ENCODE results near the gene PDE7B. TPM values are rescaled to one million over a fixed set of nuclear protein-coding genes. Genes with fewer than 3 reads are reported as not detected.

PDE7B gene
- total RNA-seq, 1 donor from 2014 or later, result 0.62 TPM

DNA sequence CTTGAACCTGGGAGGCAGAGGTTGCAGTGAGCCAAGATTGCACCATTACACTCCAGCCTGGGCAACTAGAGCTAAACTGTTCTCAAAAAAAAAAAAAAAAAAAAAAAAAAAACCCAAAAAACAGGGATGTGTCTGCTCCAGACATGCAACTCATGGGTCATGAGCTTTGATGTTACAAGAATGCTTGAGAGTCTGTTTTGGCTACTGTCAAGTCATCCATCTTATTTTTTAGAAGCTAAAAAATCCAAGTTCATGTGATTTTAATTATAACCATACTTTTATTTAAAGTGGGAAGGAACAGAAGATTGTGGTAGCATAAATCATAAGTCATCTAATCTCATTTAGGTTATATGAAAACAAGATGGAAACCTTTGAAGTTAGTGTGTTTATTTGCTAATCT, 120.6 kb downstream of the PDE7B start:
- Mint-ChIP-seq H3K4me3 (ENCODE audit: unreplicated experiment) (no peak overlapping the region), H3K9me3 (ENCODE audit: unreplicated experiment) (no peaks in the 10 kb centered on the region), H3K36me3 (ENCODE audit: low read depth, unreplicated experiment) (no peaks in the 10 kb centered on the region), H3K4me1 (ENCODE audit: unreplicated experiment) (peaks cover 2% of the 10 kb centered on the region), H3K27ac (ENCODE audit: unreplicated experiment) (no peak overlapping the region), H3K27me3 (ENCODE audit: unreplicated experiment) (no peaks in the 10 kb centered on the region)
- TF ChIP-seq, protein P1, sequence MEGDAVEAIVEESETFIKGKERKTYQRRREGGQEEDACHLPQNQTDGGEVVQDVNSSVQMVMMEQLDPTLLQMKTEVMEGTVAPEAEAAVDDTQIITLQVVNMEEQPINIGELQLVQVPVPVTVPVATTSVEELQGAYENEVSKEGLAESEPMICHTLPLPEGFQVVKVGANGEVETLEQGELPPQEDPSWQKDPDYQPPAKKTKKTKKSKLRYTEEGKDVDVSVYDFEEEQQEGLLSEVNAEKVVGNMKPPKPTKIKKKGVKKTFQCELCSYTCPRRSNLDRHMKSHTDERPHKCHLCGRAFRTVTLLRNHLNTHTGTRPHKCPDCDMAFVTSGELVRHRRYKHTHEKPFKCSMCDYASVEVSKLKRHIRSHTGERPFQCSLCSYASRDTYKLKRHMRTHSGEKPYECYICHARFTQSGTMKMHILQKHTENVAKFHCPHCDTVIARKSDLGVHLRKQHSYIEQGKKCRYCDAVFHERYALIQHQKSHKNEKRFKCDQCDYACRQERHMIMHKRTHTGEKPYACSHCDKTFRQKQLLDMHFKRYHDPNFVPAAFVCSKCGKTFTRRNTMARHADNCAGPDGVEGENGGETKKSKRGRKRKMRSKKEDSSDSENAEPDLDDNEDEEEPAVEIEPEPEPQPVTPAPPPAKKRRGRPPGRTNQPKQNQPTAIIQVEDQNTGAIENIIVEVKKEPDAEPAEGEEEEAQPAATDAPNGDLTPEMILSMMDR (IDR thresholded peaks at IDR 0.05; ENCODE audit: unreplicated experiment), result no peak
- no peak for DNase-seq (ENCODE audit: low spot score)

DNA sequence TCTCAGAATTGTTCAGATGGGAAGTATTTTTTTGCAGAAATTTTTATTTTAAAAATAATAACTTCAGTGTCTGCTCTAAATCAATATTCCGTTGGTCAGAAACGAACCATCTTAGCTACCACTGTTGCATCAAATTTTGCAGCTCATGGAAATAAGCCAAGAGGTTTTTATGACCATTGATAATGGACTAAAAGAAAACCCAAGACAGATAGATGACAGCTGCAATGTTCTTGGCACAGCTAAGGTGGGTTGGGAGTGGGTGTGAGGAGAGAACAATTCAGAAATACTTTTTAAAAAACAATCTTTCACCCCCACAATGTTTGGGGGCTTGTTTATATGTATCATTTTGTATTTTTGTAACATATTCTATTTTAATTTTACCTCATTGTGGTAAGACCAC, 121.1 kb downstream of the PDE7B start:
- H3K4me1 Mint-ChIP-seq (ENCODE audit: unreplicated experiment), result peaks cover 2% of the 10 kb centered on the region
- H3K27me3 Mint-ChIP-seq (ENCODE audit: unreplicated experiment), result no peaks in the 10 kb centered on the region
- no peak overlapping the region for H3K27ac Mint-ChIP-seq (ENCODE audit: unreplicated experiment)
- TF ChIP-seq, protein P1 (IDR thresholded peaks at IDR 0.05; ENCODE audit: unreplicated experiment), result no peak
- H3K36me3 Mint-ChIP-seq (ENCODE audit: low read depth, unreplicated experiment), result no peaks in the 10 kb centered on the region
- no peak overlapping the region for H3K4me3 Mint-ChIP-seq (ENCODE audit: unreplicated experiment)
- no peak for DNase-seq (ENCODE audit: low spot score)
- H3K9me3 Mint-ChIP-seq (ENCODE audit: unreplicated experiment), result no peaks in the 10 kb centered on the region

DNA sequence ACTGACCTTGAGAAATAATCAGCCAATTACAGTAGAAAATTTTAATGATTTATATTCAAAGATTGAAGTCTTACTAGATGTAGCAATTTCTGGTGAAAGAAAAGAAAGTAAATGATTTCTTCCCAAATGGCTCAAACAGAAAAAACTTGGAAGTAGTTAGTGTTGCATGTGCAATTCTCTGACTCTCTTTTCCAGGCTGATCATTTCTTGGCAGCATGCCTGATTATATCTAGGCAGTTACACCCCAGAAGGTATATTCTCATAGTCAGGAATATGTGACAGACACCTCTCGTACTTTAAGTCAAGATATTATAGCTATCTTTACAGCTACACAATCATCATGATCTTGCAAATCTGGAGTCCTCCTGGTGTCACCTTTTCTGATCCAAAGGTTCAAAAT, 122.9 kb downstream of the PDE7B start:
- Mint-ChIP-seq H3K36me3 (ENCODE audit: low read depth, unreplicated experiment) (no peaks in the 10 kb centered on the region), H3K27ac (ENCODE audit: unreplicated experiment) (no peak overlapping the region), H3K27me3 (ENCODE audit: unreplicated experiment) (no peaks in the 10 kb centered on the region), H3K4me1 (ENCODE audit: unreplicated experiment) (peaks cover 7% of the 10 kb centered on the region), H3K4me3 (ENCODE audit: unreplicated experiment) (no peak overlapping the region), H3K9me3 (ENCODE audit: unreplicated experiment) (no peaks in the 10 kb centered on the region)
- TF ChIP-seq, protein P1 (IDR thresholded peaks at IDR 0.05; ENCODE audit: unreplicated experiment), result no peak
- DNase-seq (ENCODE audit: low spot score), result no peak

DNA sequence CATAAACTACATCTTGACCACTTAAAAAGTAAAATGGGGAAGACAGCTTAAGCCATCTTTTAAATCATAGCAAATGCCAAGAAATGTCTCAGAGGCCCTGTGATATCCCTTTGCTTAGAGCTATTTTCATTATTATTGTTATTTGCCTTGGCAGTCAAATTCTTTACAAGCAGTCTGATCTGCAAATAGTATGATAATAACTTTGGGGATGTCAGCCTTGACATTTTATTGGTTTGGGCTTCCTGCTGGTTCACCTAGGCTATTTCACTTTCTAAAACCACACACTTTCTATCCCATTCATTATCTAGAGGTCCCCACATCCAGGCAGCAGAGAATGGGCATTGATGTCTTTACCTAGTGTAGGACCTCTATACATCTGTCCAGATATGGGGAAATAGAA, 125.1 kb downstream of the PDE7B start:
- TF ChIP-seq, protein P1 (IDR thresholded peaks at IDR 0.05; ENCODE audit: unreplicated experiment), result no peak
- no peak overlapping the region for H3K27ac Mint-ChIP-seq (ENCODE audit: unreplicated experiment)
- H3K36me3 Mint-ChIP-seq (ENCODE audit: low read depth, unreplicated experiment), result no peaks in the 10 kb centered on the region
- no peaks in the 10 kb centered on the region for H3K9me3 Mint-ChIP-seq (ENCODE audit: unreplicated experiment)
- peaks cover 7% of the 10 kb centered on the region for H3K4me1 Mint-ChIP-seq (ENCODE audit: unreplicated experiment)
- DNase-seq (ENCODE audit: low spot score), result no peak
- no peak overlapping the region for H3K4me3 Mint-ChIP-seq (ENCODE audit: unreplicated experiment)
- H3K27me3 Mint-ChIP-seq (ENCODE audit: unreplicated experiment), result no peaks in the 10 kb centered on the region

DNA sequence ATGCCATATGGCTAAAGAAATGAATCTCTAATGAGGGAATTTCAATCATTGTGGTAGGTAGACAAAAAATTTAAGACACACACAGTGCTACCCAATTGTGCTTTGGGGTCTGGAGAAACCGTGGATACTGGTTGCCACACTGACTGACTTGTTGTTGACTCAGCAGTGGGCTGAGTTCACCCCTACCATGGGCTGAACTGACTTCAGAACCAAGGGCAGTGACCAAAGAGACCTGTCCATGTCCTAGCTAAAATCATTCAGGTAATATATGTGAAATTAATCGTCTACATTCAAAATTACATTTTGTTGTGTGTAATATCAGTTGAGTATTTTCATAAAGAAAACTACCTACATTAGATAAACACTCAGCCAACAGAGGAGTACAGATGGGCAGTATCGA, 131.6 kb downstream of the PDE7B start:
- Mint-ChIP-seq H3K9me3 (ENCODE audit: unreplicated experiment) (no peaks in the 10 kb centered on the region), H3K27ac (ENCODE audit: unreplicated experiment) (no peak overlapping the region), H3K27me3 (ENCODE audit: unreplicated experiment) (no peaks in the 10 kb centered on the region), H3K4me3 (ENCODE audit: unreplicated experiment) (no peak overlapping the region), H3K4me1 (ENCODE audit: unreplicated experiment) (peaks cover 4% of the 10 kb centered on the region), H3K36me3 (ENCODE audit: low read depth, unreplicated experiment) (no peaks in the 10 kb centered on the region)
- TF ChIP-seq, protein P1 (IDR thresholded peaks at IDR 0.05; ENCODE audit: unreplicated experiment), result no peak
- no peak for DNase-seq (ENCODE audit: low spot score)

Data from endothelial cell (in vitro differentiated cells).